Activated naive CD4-positive, alpha-beta T cell (primary cell): ENCODE measurements around the gene TFAP2E.
"Not testable (repeated sequence)": the region's sequence is repeated elsewhere in the genome, so short reads cannot be mapped to it uniquely, and the experiment has no call there.

Source experiments
- DNase-seq, 4 experiments: peaks; one replicate each; lab custom pipeline; 2025; lab: John Stamatoyannopoulos, UW

TFAP2E gene

GRCh38 chr1:35574125-35574654, 1.1 kb downstream of the TFAP2E start:
- no peak for DNase-seq

- no peak for DNase-seq
Observed at GRCh38 chr1:35574655-35575415, 1.7 kb downstream of the TFAP2E start.

- DNase-seq, result no peak
Observed at GRCh38 chr1:35575416-35575958, 2.4 kb downstream of the TFAP2E start.

GRCh38 chr1:35576061-35576765, 3.1 kb downstream of the TFAP2E start:
- no peak for DNase-seq

- DNase-seq, result not testable (repeated sequence)
Observed at GRCh38 chr1:35576766-35577070, 3.6 kb downstream of the TFAP2E start.

GRCh38 chr1:35577071-35577998, 4.2 kb downstream of the TFAP2E start:
- DNase-seq, result peak in 2 of 4 experiments; percentile 48 to 54

- DNase-seq, result no peak
Observed at GRCh38 chr1:35580949-35581388, 7.9 kb downstream of the TFAP2E start.

GRCh38 chr1:35581621-35582020, 8.5 kb downstream of the TFAP2E start:
- DNase-seq, result not testable (repeated sequence)

- no peak for DNase-seq
Observed at GRCh38 chr1:35585281-35585680, 12.2 kb downstream of the TFAP2E start.

- DNase-seq, result not testable (repeated sequence)
Observed at GRCh38 chr1:35585805-35586204, 12.7 kb downstream of the TFAP2E start.

GRCh38 chr1:35586808-35587207, 13.7 kb downstream of the TFAP2E start:
- no peak for DNase-seq

- no peak for DNase-seq
Observed at GRCh38 chr1:35587736-35588135, 14.6 kb downstream of the TFAP2E start.

- DNase-seq, result no peak
Observed at GRCh38 chr1:35588197-35588910, 15.2 kb downstream of the TFAP2E start.

GRCh38 chr1:35589516-35590427, 16.7 kb downstream of the TFAP2E start:
- DNase-seq, result no peak

GRCh38 chr1:35590476-35591040, 17.4 kb downstream of the TFAP2E start:
- no peak for DNase-seq

- DNase-seq, result no peak
Observed at GRCh38 chr1:35591211-35591610, 18.1 kb downstream of the TFAP2E start.

GRCh38 chr1:35592991-35593769, 20.1 kb downstream of the TFAP2E start:
- no peak for DNase-seq

- DNase-seq, result no peak
Observed at GRCh38 chr1:35594005-35594760, 21.1 kb downstream of the TFAP2E start.
